ENCODE results near the gene RAD51B.

Gene RAD51B

GRCh38 chr14:68626386-68626785 lies 806.8 kb downstream of the RAD51B start:
- no peaks in the 10 kb centered on the region for H3K9me3 Mint-ChIP-seq
- H3K36me3 Mint-ChIP-seq = no peaks in the 10 kb centered on the region
- H3K4me3 Mint-ChIP-seq = no peak overlapping the region
- peaks cover 18% of the 10 kb centered on the region for H3K4me1 Mint-ChIP-seq
- ATAC-seq (no peak), DNase-seq (ENCODE audit: low spot score in 2 of 2) (no peak)
- no peak overlapping the region for H3K27ac Mint-ChIP-seq

- Mint-ChIP-seq H3K4me1 (peaks cover 18% of the 10 kb centered on the region), H3K27ac (no peak overlapping the region)
Observed at GRCh38 chr14:68627050-68627867, 807.7 kb downstream of the RAD51B start.

GRCh38 chr14:68627868-68628604 lies 808.5 kb downstream of the RAD51B start:
- Mint-ChIP-seq H3K4me1 (peaks cover 18% of the 10 kb centered on the region), H3K27ac (no peak overlapping the region), H3K9me3 (no peaks in the 10 kb centered on the region), H3K36me3 (no peaks in the 10 kb centered on the region), H3K4me3 (peak overlapping the region; percentile 66)
- ATAC-seq (peak; percentile 78), DNase-seq (ENCODE audit: low spot score in 2 of 2) (peak in 1 of 2 donors; percentile 18)

More at GRCh38 chr14:68627050-68627867, 807.7 kb downstream of the RAD51B start:
- DNase-seq (ENCODE audit: low spot score in 2 of 2) (no peak), ATAC-seq (no peak)
- no peaks in the 10 kb centered on the region for H3K9me3 Mint-ChIP-seq
- H3K36me3 Mint-ChIP-seq = no peaks in the 10 kb centered on the region
- no peak overlapping the region for H3K4me3 Mint-ChIP-seq

- H3K4me3 Mint-ChIP-seq = peak overlapping the region; percentile 66
- peaks cover 12% of the 10 kb centered on the region for H3K4me1 Mint-ChIP-seq
- no peaks in the 10 kb centered on the region for H3K9me3 Mint-ChIP-seq
- peak; percentile 60 for ATAC-seq
- DNase-seq (ENCODE audit: low spot score in 2 of 2) = no peak
- peak overlapping the region; percentile 77 for H3K27ac Mint-ChIP-seq
- H3K36me3 Mint-ChIP-seq = no peaks in the 10 kb centered on the region
Observed at GRCh38 chr14:68628605-68629310, 809.2 kb downstream of the RAD51B start.

GRCh38 chr14:68630081-68630571 lies 810.5 kb downstream of the RAD51B start:
- Mint-ChIP-seq H3K36me3 (no peaks in the 10 kb centered on the region), H3K27ac (no peak overlapping the region), H3K4me1 (peaks cover 12% of the 10 kb centered on the region), H3K9me3 (no peaks in the 10 kb centered on the region), H3K4me3 (no peak overlapping the region)
- no peak for DNase-seq (ENCODE audit: low spot score in 2 of 2)
- ATAC-seq = no peak

- ATAC-seq (no peak), DNase-seq (ENCODE audit: low spot score in 2 of 2) (no peak)
- Mint-ChIP-seq H3K36me3 (no peaks in the 10 kb centered on the region), H3K4me1 (peaks cover 8% of the 10 kb centered on the region), H3K4me3 (no peak overlapping the region), H3K9me3 (no peaks in the 10 kb centered on the region), H3K27ac (no peak overlapping the region)
Observed at GRCh38 chr14:68630611-68631393, 811.2 kb downstream of the RAD51B start.

GRCh38 chr14:68631394-68632053 lies 811.9 kb downstream of the RAD51B start:
- H3K4me3 Mint-ChIP-seq = no peak overlapping the region
- ATAC-seq (no peak), DNase-seq (ENCODE audit: low spot score in 2 of 2) (no peak)
- H3K9me3 Mint-ChIP-seq = no peaks in the 10 kb centered on the region
- no peaks in the 10 kb centered on the region for H3K36me3 Mint-ChIP-seq
- peaks cover 7% of the 10 kb centered on the region for H3K4me1 Mint-ChIP-seq
- no peak overlapping the region for H3K27ac Mint-ChIP-seq

GRCh38 chr14:68632054-68632895 lies 812.7 kb downstream of the RAD51B start:
- peaks cover 7% of the 10 kb centered on the region for H3K4me1 Mint-ChIP-seq
- no peak for DNase-seq (ENCODE audit: low spot score in 2 of 2)
- ATAC-seq = no peak
- no peaks in the 10 kb centered on the region for H3K36me3 Mint-ChIP-seq
- no peak overlapping the region for H3K4me3 Mint-ChIP-seq
- no peaks in the 10 kb centered on the region for H3K9me3 Mint-ChIP-seq
- H3K27ac Mint-ChIP-seq = peak overlapping the region; percentile 9

- Mint-ChIP-seq H3K36me3 (no peaks in the 10 kb centered on the region), H3K4me1 (peaks cover 7% of the 10 kb centered on the region), H3K27ac (no peak overlapping the region), H3K9me3 (no peaks in the 10 kb centered on the region), H3K4me3 (no peak overlapping the region)
- DNase-seq (ENCODE audit: low spot score in 2 of 2) (no peak), ATAC-seq (no peak)
Observed at GRCh38 chr14:68633131-68633991, 813.8 kb downstream of the RAD51B start.

- DNase-seq (ENCODE audit: low spot score in 2 of 2) (no peak), ATAC-seq (no peak)
- Mint-ChIP-seq H3K27ac (no peak overlapping the region), H3K9me3 (no peaks in the 10 kb centered on the region), H3K4me3 (no peak overlapping the region), H3K36me3 (no peaks in the 10 kb centered on the region), H3K4me1 (no peaks in the 10 kb centered on the region)
Observed at GRCh38 chr14:68634332-68634731, 814.8 kb downstream of the RAD51B start.

GRCh38 chr14:68634874-68635595 lies 815.5 kb downstream of the RAD51B start:
- Mint-ChIP-seq H3K36me3 (no peaks in the 10 kb centered on the region), H3K4me3 (no peak overlapping the region), H3K9me3 (no peaks in the 10 kb centered on the region), H3K27ac (no peak overlapping the region), H3K4me1 (no peaks in the 10 kb centered on the region)
- no peak for ATAC-seq
- DNase-seq (ENCODE audit: low spot score in 2 of 2) = peak in 1 of 2 donors; percentile 7

- Mint-ChIP-seq H3K9me3 (peaks cover 4% of the 10 kb centered on the region), H3K36me3 (no peaks in the 10 kb centered on the region), H3K4me1 (no peaks in the 10 kb centered on the region), H3K27ac (no peak overlapping the region), H3K4me3 (no peak overlapping the region)
- DNase-seq (ENCODE audit: low spot score in 2 of 2) (peak in 1 of 2 donors; percentile 7), ATAC-seq (no peak)
Observed at GRCh38 chr14:68636597-68636996, 817.0 kb downstream of the RAD51B start.
